Heart left ventricle (tissue), 13 donors: ENCODE results near the gene GSDME.

Experiments
- POLR2A ChIP-seq, 2 donors: fragments of 450-650 bp; IDR thresholded peaks; one replicate each; pipeline ENCODE4 v1.6.1; 2017; ENCODE audit warnings: antibody characterized with exemption in 2 of 2, mild to moderate bottlenecking in 2 of 2, moderate library complexity in 2 of 2
- TF ChIP-seq, protein P1 (sequence below), 12 donors: fragments of 200-600 bp; sonication (generic) in 4 of 12; IDR thresholded peaks; one replicate each; pipeline versions ENCODE4 v1.5.0 to v1.8.0; 2018 to 2022; ENCODE audit warnings: antibody characterized with exemption in 12 of 12, mild to moderate bottlenecking in 5 of 12
- donor health status: ischemic (EF 13 %, LVEDD 7.1; RV severe dilation, severe dysfunction).
- donor health status: DM: no; HTN: yes; CAD: no.
- donor health status: DM: no; HTN: no; CAD: no.
- donor health status: ischemic (EF 25% LVEDD 6.9; RV normal size, moderate dysfunction).
- donor health status: ischemic (EF 25% LVEDD 5.7; RV mildly dilated, moderate dysfunction).
- donor health status: ischemic (EF 35%, LVEDD 5.7; RV mildly dilated, moderate dysfunction).
- donor health status: nonischemic (EF 11% LVEDD 7.7; RV severe dilation, severe dysfunction).
- donor health status: DM: yes; HTN: yes; CAD: no.
- donor health status: PGD.
- donor health status: ischemic (EF 29% LVEDD 5.4; RV normal size, mild dysfunction).
- donor health status: nonischemic (EF 23%, LVEDD 6.1; RV moderate dilation, normal function).

DNA sequence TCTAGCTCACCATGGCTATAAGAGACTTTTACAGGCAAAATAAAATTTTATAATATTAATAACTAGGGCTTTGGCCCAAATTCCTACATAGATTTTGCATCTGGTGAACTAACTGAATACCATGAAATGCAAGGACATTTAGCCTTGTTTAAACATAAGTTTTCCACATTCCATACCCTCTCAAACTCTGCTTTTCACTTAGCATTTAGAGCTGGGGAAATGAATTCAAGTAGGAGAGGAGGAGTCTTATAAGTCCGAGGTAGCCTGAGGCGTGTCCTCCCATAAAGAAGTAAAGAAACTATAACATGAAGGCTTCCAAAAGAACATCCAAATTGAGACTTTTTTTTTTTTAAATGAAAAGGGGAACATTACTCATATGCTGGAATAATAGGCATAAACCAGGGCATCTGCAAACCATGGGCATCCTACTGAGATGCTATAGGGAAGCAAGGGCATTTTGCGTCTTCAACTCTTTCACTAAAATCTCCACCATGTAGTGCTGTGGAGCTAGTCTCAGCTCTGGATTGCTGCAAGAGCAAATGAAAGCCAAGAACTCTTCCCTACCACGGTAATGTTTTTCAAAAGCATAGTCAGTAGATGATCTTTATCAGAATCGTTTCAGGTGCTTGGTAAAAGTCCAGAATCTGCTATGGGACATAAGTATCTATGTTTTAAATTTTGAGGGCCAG is 104.9 kb downstream of the GSDME start:
- TF ChIP-seq, protein P1, sequence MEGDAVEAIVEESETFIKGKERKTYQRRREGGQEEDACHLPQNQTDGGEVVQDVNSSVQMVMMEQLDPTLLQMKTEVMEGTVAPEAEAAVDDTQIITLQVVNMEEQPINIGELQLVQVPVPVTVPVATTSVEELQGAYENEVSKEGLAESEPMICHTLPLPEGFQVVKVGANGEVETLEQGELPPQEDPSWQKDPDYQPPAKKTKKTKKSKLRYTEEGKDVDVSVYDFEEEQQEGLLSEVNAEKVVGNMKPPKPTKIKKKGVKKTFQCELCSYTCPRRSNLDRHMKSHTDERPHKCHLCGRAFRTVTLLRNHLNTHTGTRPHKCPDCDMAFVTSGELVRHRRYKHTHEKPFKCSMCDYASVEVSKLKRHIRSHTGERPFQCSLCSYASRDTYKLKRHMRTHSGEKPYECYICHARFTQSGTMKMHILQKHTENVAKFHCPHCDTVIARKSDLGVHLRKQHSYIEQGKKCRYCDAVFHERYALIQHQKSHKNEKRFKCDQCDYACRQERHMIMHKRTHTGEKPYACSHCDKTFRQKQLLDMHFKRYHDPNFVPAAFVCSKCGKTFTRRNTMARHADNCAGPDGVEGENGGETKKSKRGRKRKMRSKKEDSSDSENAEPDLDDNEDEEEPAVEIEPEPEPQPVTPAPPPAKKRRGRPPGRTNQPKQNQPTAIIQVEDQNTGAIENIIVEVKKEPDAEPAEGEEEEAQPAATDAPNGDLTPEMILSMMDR (IDR thresholded peaks at IDR 0.05): no peak
- no peak for TF ChIP-seq POLR2A (IDR thresholded peaks at IDR 0.05)
